Measurements from ENCODE around the gene PTGR2. TPM values are rescaled to one million over a fixed set of nuclear protein-coding genes. Genes with fewer than 3 reads are reported as not detected.

Gene PTGR2
- total and polyA plus RNA-seq, 2 of the 8 experiments (the other 6 are each of a cell fraction or from before 2014, with no cell fraction given) = 6.0 to 17.5 TPM

DNA sequence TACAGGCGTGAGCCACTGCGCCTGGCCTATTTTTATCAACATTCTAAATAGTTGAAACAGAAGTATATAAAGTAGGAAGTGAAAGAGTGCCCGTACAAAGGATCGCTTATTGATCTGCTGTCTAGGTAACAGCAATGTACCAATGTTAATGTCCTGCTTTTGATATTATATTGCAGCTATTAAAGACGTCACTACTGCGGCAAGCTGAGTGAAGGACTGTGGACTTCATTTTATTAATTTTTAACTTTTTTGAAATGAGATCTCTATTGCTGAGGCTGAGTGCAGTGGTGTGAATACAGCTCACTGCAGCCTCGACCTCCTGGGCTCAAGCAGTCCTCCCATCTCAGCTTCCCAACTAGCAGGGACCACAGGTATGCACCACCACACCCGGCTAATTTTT, 10.8 kb downstream of the PTGR2 start (continued):
- TF ChIP-seq, protein P1, sequence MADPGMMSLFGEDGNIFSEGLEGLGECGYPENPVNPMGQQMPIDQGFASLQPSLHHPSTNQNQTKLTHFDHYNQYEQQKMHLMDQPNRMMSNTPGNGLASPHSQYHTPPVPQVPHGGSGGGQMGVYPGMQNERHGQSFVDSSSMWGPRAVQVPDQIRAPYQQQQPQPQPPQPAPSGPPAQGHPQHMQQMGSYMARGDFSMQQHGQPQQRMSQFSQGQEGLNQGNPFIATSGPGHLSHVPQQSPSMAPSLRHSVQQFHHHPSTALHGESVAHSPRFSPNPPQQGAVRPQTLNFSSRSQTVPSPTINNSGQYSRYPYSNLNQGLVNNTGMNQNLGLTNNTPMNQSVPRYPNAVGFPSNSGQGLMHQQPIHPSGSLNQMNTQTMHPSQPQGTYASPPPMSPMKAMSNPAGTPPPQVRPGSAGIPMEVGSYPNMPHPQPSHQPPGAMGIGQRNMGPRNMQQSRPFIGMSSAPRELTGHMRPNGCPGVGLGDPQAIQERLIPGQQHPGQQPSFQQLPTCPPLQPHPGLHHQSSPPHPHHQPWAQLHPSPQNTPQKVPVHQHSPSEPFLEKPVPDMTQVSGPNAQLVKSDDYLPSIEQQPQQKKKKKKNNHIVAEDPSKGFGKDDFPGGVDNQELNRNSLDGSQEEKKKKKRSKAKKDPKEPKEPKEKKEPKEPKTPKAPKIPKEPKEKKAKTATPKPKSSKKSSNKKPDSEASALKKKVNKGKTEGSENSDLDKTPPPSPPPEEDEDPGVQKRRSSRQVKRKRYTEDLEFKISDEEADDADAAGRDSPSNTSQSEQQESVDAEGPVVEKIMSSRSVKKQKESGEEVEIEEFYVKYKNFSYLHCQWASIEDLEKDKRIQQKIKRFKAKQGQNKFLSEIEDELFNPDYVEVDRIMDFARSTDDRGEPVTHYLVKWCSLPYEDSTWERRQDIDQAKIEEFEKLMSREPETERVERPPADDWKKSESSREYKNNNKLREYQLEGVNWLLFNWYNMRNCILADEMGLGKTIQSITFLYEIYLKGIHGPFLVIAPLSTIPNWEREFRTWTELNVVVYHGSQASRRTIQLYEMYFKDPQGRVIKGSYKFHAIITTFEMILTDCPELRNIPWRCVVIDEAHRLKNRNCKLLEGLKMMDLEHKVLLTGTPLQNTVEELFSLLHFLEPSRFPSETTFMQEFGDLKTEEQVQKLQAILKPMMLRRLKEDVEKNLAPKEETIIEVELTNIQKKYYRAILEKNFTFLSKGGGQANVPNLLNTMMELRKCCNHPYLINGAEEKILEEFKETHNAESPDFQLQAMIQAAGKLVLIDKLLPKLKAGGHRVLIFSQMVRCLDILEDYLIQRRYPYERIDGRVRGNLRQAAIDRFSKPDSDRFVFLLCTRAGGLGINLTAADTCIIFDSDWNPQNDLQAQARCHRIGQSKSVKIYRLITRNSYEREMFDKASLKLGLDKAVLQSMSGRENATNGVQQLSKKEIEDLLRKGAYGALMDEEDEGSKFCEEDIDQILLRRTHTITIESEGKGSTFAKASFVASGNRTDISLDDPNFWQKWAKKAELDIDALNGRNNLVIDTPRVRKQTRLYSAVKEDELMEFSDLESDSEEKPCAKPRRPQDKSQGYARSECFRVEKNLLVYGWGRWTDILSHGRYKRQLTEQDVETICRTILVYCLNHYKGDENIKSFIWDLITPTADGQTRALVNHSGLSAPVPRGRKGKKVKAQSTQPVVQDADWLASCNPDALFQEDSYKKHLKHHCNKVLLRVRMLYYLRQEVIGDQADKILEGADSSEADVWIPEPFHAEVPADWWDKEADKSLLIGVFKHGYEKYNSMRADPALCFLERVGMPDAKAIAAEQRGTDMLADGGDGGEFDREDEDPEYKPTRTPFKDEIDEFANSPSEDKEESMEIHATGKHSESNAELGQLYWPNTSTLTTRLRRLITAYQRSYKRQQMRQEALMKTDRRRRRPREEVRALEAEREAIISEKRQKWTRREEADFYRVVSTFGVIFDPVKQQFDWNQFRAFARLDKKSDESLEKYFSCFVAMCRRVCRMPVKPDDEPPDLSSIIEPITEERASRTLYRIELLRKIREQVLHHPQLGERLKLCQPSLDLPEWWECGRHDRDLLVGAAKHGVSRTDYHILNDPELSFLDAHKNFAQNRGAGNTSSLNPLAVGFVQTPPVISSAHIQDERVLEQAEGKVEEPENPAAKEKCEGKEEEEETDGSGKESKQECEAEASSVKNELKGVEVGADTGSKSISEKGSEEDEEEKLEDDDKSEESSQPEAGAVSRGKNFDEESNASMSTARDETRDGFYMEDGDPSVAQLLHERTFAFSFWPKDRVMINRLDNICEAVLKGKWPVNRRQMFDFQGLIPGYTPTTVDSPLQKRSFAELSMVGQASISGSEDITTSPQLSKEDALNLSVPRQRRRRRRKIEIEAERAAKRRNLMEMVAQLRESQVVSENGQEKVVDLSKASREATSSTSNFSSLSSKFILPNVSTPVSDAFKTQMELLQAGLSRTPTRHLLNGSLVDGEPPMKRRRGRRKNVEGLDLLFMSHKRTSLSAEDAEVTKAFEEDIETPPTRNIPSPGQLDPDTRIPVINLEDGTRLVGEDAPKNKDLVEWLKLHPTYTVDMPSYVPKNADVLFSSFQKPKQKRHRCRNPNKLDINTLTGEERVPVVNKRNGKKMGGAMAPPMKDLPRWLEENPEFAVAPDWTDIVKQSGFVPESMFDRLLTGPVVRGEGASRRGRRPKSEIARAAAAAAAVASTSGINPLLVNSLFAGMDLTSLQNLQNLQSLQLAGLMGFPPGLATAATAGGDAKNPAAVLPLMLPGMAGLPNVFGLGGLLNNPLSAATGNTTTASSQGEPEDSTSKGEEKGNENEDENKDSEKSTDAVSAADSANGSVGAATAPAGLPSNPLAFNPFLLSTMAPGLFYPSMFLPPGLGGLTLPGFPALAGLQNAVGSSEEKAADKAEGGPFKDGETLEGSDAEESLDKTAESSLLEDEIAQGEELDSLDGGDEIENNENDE (IDR thresholded peaks at IDR 0.05; ENCODE audit: insufficient replicate concordance, low read length) = no peak
- TF ChIP-seq KDM1A (IDR thresholded peaks at IDR 0.05; ENCODE audit: borderline replicate concordance, low read length) = no peak
- no peak for TF ChIP-seq POU5F1 (IDR thresholded peaks at IDR 0.05; ENCODE audit: low read depth, low read length)
- TF ChIP-seq JUN (IDR thresholded peaks at IDR 0.05; ENCODE audit: low read depth, low read length) = no peak
- no peak for TF ChIP-seq SIRT6 (IDR thresholded peaks at IDR 0.05; ENCODE audit: low read length)
- TF ChIP-seq POLR2AphosphoS5 (IDR thresholded peaks at IDR 0.05; ENCODE audit: low read depth, low read length) = no peak
- TF ChIP-seq CHD1 (IDR thresholded peaks at IDR 0.05; ENCODE audit: low read depth, low read length) = no peak
